WTC11 (cell line): ENCODE measurements around the gene NRG3.

Experiments
- FOXP4 ChIP-seq: sonication (generic); formaldehyde crosslinking; IDR thresholded peaks from 2 replicates; pipeline ENCODE4 v1.8.0; 2022; ENCODE audit warnings: mild to moderate bottlenecking, missing genetic modification reagents
- TF ChIP-seq, protein P1 (sequence below): fragments of 200-600 bp; IDR thresholded peaks from 2 replicates; pipeline ENCODE4 v1.8.0; 2022; ENCODE audit warnings: antibody characterized with exemption

DNA sequence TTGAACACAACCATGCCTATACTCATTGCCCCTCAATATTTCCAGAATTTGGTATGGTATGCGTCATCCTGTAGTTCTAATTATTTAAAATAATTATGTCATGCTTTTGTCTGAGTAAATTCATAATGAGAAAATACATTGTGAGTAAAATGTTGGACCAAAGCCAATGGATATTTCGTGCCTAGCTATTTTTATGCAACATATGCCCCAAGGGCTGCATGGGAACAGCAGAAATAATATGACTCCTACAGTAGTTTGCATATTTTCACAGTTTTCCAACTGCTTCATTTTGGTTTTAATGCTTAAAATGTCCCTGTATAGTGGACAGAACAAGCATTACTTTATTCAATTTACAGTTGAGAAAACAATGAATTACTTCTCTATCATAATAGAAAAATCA is 1148.7 kb downstream of the NRG3 start:
- no peak for TF ChIP-seq FOXP4 (CRISPR knock-in tag)
- TF ChIP-seq, protein P1, sequence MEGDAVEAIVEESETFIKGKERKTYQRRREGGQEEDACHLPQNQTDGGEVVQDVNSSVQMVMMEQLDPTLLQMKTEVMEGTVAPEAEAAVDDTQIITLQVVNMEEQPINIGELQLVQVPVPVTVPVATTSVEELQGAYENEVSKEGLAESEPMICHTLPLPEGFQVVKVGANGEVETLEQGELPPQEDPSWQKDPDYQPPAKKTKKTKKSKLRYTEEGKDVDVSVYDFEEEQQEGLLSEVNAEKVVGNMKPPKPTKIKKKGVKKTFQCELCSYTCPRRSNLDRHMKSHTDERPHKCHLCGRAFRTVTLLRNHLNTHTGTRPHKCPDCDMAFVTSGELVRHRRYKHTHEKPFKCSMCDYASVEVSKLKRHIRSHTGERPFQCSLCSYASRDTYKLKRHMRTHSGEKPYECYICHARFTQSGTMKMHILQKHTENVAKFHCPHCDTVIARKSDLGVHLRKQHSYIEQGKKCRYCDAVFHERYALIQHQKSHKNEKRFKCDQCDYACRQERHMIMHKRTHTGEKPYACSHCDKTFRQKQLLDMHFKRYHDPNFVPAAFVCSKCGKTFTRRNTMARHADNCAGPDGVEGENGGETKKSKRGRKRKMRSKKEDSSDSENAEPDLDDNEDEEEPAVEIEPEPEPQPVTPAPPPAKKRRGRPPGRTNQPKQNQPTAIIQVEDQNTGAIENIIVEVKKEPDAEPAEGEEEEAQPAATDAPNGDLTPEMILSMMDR = no peak
